GM19025 (cell line): ENCODE results near the gene GSG1.

ENCODE experiments used
- ATAC-seq: cut with Tn5 transposase; IDR thresholded peaks from one replicate; pipeline ENCODE4 v1.9.1; 2021; ENCODE audit warnings: mild to moderate bottlenecking, low read depth, moderate library complexity; ENCODE audit not compliant: unreplicated experiment

GSG1 gene

DNA sequence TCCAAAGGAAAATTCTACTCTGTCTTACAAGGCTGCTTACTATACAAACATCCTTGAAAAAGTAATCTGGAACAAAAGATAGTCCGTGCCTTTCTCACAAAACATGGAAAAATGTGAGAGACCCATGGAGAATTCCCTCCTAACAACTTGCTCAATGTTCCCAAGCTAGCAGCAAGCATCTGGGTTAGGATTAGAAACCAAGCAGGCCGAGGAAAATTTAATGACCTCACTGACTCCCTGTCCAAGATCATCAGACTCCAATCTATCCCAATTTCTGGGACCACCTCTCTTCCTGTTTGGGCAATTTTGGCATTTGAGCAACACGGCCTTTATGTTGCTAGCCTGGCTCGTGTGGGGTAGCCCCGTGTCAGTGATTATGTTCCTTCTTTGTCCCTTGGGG lies 18.1 kb upstream of the GSG1 start:
- ATAC-seq = no peak

DNA sequence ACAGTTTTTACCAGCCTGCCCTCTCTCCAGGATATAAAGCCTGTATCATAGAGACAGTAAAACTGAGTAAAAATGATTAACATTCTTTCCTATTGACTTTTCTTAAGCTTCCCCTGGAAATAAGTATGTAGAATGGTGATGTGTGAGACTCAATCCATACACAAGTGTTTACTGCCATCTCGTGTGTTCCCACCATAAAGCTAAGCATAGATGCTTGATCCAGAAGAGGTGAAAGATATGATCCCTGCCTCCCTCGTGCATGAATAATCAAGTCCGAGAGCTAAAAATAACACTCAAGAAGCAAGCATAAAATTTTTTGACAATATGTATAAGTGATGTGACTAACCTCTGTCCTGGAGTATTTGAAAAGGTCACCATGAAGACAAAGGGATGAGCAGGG lies 16.9 kb upstream of the GSG1 start:
- ATAC-seq = no peak

DNA sequence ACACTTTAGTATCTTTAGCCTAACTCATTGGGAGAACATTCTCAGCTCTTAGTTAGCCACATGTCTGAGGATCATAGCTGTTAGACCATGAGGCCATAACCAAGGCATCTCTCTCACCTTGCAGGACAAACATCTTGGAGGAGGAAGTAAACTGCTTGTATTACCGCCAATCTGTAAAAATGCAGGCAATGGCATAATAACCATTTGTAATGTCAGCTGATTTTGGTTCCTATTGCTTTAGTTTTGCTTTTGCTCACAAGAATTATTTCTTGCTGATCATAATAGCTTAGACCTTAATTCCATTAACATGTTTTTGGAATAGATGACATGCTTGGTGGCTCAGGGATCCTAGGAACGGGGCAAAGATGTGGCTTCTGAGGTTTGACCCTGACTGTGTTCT lies 16.4 kb upstream of the GSG1 start:
- no peak for ATAC-seq

DNA sequence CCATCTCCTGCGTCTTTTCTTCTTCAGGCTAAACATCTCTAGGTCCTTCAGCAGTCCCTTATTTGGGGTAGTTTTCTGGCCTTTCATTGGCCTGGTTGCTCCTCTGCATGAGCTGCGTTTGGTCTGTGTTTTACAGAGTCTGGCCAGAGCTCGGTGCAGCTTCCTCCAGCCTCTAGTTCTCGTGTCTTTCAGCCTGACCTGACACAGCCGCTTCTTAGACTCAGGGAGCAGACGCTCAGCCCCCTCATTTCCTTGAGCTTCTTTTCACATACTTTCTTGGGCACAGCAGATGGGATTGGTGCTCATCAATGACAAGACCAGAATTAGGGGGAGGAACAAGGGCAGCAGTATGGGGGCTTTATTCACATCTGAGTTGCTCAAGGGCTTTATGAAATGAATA lies 13.6 kb upstream of the GSG1 start:
- ATAC-seq = no peak

DNA sequence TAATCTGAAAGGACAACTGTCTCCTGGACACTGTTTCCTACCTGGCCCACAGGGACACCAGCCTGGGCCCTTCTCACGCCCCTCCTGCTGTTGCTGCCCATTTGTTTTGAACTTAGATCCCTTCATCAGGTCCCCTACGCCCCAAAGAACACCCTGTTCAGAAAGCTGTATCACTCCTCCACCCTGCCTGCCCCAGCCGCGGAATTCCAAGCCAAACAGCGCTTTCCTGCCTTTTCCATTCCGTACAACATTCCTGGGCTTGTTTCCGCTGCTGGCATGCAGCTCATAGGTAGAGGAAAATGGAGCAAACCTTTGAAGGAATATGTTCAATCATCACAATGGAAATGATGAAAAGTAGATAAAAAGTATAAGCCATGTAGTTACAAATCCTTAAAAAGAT lies 12.8 kb upstream of the GSG1 start:
- ATAC-seq = no peak

DNA sequence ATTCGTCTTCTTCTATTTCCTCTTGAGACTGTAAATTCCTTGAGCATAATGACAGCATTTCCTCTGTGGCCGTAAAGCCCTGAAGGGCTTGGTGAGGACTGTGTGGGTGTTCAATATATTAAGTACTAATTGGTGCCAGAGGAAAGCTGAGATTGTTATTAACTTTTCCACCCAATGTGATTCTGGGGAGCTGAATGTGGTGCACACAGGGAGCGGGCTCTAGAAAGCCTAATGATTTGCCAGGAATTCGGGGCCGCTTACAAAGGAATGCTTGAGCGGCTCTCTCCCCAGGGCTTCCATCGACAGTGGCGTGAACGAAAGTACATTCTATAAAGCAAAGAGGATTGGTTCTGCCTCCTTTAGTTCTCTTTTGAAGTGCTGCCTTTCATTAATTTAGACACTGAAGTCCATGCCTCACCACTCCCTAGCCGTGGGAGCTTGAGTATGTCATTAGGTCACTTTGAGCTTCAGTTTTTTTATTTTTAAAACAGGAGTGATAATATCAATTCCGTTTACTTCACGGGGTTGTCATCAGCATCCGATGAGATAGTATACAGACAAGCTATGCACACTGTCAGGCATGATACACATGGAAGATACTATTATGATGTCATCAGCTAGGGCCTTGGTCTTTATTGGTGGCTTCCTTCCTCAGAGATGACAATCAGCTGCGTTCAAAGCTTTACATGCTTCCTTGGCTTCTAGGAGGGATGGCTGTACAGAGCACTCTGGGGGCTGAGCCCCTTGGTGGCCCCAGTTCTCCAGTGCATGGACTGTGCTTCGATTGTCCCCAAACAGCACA lies 11.0 kb upstream of the GSG1 start:
- ATAC-seq = no peak

DNA sequence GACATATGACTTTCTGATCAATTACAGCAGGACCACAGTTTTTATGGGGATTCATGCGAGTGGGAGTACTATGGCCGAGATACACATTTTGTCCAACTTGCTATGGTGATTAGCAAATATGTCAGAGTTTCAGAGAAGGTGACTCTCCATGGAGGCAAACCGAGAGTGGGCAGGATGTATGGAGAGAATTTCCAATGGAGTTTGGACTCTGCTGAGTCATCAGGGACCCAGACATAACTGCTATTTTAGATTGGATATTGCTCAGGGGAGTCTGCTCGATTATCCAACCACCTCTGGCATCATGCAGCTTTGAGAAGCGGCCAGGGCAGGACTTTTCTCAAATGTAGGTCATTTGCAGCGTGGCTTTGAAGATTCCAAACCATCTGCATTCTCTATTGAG lies 9.5 kb upstream of the GSG1 start:
- no peak for ATAC-seq

DNA sequence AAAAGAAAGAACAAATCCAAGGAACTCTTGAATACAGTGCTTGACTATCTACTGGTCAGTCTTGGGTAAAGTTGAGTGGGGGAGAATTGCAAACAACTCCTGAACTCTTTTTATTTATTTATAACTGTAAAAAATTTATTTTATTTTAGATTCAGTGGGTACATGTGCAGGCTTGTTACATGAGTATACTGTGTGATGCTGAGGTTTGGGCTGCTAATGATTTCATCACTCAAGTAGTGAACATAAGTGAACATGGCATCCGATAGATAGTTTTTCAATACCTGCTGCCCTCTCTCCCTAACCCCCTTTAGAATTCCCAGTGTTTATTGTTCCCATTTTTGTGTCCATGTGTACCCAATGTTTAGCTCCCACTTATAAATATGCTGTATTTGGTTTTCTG lies 3.2 kb upstream of the GSG1 start:
- no peak for ATAC-seq

DNA sequence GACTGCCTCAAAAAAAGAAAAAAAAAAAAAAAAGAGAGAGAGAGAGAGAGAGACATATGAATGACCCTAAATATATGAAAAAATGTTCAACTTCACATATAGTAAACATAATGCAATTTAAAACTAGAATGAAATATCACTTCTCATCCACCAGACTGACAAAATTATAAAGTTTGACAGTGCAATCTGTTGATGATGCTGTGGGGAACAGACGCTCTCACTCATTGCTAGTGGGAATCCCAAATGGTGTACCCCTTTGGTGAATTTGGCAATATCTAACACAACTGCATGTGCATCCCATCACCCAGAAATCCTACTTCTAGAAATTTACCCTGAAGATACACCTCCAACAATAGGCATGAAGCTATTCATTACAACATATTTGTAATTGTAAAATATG lies 2.3 kb upstream of the GSG1 start:
- no peak for ATAC-seq

DNA sequence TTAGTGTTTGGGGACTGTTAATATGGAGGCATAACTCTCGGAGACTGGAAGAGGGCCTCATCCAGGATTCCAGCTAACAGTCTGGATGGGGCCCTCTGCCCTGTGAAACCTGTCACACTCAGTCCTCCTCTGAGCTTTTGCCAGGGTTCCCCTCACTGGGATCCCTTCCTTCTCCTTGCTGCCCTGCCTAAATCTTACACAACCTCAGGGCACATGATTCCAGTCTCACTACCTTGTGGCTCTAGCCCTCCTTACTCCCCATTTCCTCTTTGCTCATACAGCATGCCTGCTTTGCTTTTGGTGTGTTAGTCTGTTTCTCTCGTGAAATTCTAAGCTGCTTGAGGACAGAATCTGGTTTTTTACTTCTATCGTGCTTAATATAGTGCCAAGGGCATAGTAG lies 942 bp upstream of the GSG1 start:
- ATAC-seq = no peak

DNA sequence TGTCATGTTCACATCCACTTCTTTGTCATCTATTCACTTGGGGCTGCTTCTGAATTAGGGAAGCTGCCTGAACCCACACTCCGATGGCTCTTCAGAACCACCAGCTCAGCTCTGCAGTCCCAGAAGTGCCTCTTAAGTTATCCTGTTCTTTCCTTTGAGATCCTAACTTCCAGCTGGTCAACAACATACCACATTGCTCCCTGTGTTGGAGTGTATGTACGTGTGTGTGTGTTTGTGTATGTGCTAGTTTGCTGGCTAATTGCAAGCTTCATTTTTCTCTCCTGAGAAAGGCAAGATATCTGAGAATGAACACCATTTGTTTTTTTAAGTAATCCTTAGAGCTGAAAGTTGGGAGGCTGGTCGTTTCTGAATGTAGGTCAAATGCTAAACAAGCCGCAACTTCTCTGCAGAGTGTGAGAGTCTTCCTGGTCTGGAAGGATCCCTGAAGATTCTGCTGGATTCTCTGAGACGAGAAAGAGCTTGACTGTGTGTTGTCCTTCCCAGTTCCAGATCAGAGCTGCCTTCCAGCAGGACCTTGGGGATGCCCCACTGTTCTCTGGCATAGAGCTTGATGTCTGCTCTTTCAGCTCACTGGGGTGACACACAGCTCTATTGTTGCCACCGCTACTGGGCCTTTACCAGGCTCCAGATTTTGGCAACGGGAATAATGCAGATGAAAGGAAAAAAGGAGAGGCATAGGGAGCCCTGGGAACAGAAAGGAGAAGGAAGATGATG lies 839 bp downstream of the GSG1 start:
- ATAC-seq = no peak

DNA sequence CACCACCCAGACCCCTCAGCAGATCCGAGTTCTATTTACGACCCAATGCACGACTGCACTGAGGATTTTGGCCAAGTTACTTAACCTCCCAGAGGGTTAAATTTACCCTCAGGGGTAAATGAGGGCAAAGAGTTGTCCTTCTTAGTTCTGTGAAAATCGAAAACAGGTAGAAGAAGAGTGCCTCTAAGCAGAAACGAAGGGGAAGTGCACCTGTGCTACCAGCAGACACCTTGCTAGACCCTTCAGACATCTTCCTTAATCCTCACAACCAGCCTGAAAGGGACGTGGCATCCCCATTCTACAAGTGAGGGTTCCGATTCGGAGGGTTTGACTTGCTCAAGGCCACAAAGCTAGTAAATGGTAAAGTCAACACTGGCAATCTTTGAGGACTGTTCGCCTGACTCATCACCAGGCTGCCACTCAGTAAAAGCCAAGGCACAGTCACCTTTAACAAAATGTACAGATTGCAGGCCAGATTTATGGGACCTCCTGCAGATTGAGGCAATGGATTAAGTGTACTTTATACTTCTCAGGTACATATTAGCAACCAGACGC lies 1.6 kb downstream of the GSG1 start:
- ATAC-seq = no peak

DNA sequence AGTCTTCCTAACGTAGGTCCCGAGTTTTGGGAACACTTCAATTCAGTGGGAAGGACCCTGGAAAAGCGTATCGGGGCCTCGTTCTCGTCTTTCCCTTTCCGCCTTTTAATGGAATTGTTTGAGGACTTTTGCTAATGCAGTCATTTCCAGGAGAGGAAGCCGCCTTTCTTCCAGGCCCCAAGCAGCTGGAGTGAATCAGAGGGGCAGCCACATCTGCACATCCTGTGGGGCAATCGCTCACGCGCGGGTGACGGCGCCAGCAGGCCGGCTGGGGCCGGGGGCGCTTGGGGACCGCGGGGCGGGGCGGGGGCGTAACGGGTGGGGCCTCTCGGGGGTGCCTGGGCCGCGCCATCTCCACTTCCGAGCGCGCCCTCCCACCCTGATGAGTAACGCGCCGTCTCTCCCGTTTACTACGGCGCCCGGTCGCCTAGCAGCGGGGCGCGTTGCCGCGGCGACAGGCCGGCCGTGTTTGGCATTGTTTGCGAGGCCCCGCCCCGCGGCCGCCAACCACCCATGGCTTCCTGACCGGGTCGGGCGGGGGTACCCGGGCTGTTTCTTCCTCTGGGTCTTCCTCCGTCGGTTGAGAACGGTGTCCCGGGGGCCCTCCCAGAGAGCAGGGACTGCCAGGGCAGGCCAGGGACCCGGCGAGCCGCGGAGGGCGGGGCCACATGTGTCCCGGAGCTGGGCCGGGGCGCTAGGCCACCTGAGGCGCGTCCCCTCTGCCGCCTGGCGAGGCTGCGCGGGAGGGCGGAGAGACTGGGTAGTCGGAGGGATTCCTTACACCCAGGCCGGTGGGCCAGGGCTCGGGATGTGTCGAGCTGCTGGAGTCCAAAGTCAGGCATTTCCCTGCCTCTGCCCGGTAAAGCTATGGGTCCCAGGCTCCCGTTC lies 2.3 kb downstream of the GSG1 start:
- peak; percentile 88 for ATAC-seq

DNA sequence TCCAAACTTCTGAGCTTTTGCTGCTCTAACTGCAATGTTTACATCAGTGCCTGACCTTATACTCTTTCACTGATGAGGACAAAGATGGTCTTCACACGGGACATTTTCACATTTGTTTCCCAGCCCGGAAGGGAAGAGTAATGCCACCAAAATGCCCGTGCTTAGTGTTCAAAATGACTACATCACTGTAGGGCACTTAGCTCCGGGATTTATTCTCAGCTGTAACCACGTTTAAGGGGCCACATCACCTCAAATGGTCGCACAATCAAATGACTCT lies 2.9 kb downstream of the GSG1 start:
- no peak for ATAC-seq

DNA sequence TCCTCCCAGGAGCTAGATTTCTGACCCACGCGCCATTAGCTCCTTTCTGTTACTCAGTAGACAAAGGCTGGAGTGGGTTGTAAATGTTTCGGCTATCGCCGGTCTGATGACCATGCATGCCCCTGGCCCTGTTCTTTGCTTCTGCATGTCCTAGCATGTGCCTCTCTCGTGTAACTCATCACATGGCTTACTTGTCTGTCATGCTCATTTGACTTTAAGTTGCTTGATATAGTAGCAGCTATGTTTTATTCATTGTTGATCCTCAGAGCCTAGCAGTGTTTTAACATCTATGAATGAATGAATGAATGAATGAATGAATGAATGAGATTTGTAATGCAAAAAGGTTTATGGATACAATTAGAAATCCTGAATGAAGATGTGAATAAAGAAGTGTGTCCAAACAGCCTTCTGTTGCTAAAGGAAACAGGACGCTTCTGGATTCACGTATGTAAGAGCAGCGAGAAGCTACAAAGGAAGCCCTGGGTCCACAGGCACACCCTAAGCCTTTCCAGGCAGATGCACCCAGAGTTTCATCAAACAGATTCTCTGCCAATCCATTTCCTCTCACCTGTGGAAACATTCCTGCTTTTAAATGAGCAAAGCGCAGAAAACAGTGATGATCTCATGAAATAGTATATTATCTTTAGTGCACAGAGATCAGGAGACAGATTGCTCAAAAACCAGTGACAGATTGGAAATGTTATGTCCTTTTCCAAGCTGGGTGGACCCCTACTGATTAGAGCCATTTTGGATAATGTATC lies 3.4 kb downstream of the GSG1 start:
- no peak for ATAC-seq

DNA sequence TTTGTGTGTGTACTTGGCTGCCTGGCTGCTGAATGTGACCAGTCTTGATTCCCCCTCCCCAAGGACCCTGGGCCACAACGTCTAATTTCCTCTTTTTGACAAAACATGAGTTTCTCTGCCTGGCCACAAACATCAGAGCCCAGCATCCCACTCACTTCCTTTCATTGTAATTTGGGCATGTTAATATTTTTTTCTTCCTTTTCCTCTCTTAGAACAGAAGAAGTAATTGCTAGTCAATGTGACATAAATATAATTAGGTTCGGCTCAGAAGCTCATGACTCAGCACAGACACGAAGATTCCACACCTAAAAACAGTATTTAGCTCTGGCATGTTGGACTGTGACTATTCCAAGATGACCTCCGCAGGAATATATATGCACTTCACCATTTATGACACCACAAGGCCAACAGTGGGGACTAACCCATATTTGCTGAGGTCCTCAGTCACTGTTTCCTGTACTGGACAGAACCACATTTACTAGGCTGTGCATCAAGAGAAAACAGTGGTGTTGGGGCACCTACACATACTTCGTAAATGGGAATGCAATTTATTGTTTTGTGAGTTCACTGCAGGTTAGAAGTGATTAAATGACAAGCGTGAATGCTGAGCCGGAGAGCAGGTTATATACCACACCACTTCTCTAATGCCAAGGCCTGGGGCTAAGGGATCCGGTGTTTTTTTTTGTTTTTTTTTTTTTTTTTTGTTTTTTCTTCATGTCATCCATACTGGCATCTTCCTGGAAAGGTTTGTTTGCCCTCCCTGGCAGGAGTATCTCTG lies 4.2 kb downstream of the GSG1 start:
- ATAC-seq = no peak

DNA sequence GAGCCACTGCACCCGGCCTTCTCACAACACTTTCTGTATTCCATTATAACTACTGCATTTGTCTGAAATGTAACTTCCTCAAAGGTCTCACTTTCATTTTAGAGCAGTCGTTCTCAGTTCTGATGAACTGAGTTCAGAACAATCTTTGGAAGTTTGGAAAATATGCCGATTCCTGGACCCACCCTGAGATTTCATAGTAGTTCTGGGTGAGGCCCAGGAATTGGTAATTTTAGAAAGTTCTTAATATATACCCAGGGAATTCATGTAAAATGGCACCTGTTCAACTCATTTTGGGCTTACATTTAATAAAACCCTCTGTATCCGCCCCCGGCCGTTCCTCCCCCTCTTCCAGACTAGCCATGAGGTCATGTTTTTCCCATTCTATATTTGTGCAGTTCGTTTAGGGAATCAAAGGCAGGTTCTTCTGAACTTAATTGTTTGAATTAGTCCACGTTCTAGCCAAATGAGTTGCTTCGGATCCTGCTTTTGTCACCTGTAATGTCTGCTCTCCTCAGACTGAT lies 5.9 kb downstream of the GSG1 start:
- ATAC-seq = no peak

DNA sequence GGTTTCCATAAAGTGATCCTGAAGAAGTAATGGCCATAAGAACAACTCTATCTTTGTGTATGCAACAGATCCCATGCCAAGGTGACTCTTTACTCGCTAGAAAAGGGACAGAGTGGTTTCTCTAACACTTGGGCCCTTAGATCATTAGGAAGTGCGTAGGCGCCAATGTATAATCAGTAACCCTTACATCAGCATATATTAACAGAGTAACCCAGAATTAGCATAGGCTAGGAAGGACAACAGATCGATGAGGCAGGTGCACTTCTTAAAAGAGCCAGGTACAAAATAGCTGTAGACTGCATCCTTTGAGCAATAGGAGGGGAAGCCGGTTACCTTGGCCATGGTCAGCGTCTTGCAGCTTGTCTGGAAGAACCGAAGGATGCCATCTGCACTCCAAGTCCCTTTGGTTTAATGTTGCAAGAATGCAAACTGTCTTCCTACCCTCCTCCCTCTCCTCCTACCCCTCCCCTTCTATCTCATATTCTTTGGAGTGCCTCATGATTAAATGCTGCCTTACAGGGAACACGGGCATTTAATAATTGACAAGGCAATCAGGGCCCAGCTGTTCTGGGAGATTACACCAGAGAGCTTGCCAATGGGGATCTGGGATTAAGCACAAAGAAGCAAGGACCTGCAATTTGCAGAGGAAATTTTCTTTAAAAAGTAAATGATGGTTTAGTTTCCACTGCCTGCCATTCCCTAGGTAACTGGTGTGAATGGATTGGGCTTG lies 8.0 kb downstream of the GSG1 start:
- ATAC-seq = no peak

DNA sequence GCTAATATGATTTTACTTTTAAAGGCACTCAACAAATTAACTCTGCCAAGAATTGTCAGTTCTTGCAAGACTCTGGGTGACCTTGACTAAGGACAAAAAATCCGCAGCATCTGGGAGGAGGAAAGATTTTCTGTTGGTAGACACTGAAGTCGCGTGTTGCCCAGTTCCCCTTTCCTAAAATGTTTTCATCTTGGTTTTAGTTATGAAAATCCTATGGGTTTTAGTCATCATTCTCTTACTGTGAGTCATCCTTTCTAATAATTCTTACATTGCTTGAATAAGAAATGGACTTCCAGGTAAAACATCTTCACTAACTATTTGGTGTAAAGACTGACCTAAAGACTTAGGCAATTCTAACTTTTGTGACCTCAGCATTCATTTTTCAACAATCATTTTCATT lies 9.1 kb downstream of the GSG1 start:
- no peak for ATAC-seq
